K562 (cell line): ENCODE data around the gene CPED1.

Experiments used
- BRCA1 ChIP-seq, 2 experiments: fragments of 450-650 bp in 1 of 2; sonication (generic) in 1 of 2; formaldehyde crosslinking in 1 of 2; IDR thresholded peaks; 2 replicates each; pipeline versions ENCODE4 v1.5.0 to v1.6.1; 2017 to 2020; ENCODE audit warnings: mild to moderate bottlenecking in 1 of 2, missing genetic modification reagents in 1 of 2
- CTCF ChIP-seq, 3 experiments: IDR thresholded peaks in 2 of 3; conservative IDR thresholded peaks in 1 of 3; 2 replicates each; pipeline ENCODE4 v1.5.1; 2011 to 2012; ENCODE audit warnings: low read length in 3 of 3, mild to moderate bottlenecking in 3 of 3, control low read depth in 2 of 3, improper control_type of control experiment in 1 of 3, inconsistent platforms in 1 of 3, low read depth in 1 of 3, mixed read lengths in 1 of 3, moderate library complexity in 1 of 3; ENCODE audit not compliant: insufficient read depth in 2 of 3
- EP300 ChIP-seq: IDR thresholded peaks from 2 replicates; pipeline ENCODE4 v1.6.1; 2012; ENCODE audit warnings: low read length, improper control_type of control experiment
- HDAC3 ChIP-seq: fragments of 450-650 bp; IDR thresholded peaks from 2 replicates; pipeline ENCODE4 v1.6.1; 2018; ENCODE audit warnings: borderline replicate concordance, mild to moderate bottlenecking, moderate library complexity; ENCODE audit not compliant: partially characterized antibody
- IRF2 ChIP-seq: sonication (generic); formaldehyde crosslinking; IDR thresholded peaks from 2 replicates; pipeline ENCODE4 v1.8.1; 2022; ENCODE audit warnings: mild to moderate bottlenecking, missing genetic modification reagents
- NFIC ChIP-seq: fragments of 450-650 bp; IDR thresholded peaks from 2 replicates; pipeline ENCODE4 v1.6.1; 2017; ENCODE audit warnings: mild to moderate bottlenecking, inconsistent platforms
- RBM39 ChIP-seq: fragments of 200-400 bp; formaldehyde crosslinking; optimal IDR thresholded peaks from 2 replicates; pipeline ENCODE3; 2018; ENCODE audit warnings: low read depth, low read length
- XRCC4 ChIP-seq: IDR thresholded peaks from one replicate; pipeline ENCODE4 v1.6.1; 2011; ENCODE audit not compliant: insufficient read depth, insufficient read length; ENCODE audit errors: extremely low read depth
- ZBTB17 ChIP-seq: fragments of 450-650 bp; formaldehyde crosslinking; IDR thresholded peaks from 2 replicates; pipeline ENCODE4 v1.4.0; 2020; ENCODE audit warnings: mild to moderate bottlenecking

- TF ChIP-seq IRF2 (CRISPR knock-in tag) = no peak
- TF ChIP-seq BRCA1 (IDR thresholded peaks at IDR 0.05) = no peak
- TF ChIP-seq BRCA1 (CRISPR knock-in tag; IDR thresholded peaks at IDR 0.05) = no peak
- no peak for TF ChIP-seq XRCC4
- no peak for TF ChIP-seq ZBTB17 (CRISPR knock-in tag)
- no peak for TF ChIP-seq CTCF (IDR thresholded peaks at IDR 0.05 in 2 of 3, conservative IDR thresholded peaks at IDR 0.05 in 1 of 3; ENCODE audit: insufficient read depth in 2 of 3, low read depth in 1 of 3, low read length in 3 of 3)
- no peak for TF ChIP-seq RBM39
- TF ChIP-seq NFIC = no peak; the same call in none of the 2 replicates
- no peak for TF ChIP-seq HDAC3
- TF ChIP-seq EP300 = no peak
These were observed 91.9 kb downstream of the CPED1 start for GRCh38 chr7:121080257-121080912.
